NOMO-1 treated with dmso at 0.1 percent for 144 hours (cell line): ENCODE data around the gene DTX3L.
A peak's percentile ranks its signal among the peaks of the same experiment; 100 is the strongest.

Experiments used
- DNase-seq: peaks from one replicate; lab custom pipeline; 2025; ENCODE audit not compliant: unreplicated experiment; lab: John Stamatoyannopoulos, UW

Gene DTX3L

GRCh38 chr3:122564155-122564912 is at the start of gene DTX3L, which contains the start of gene PARP9:
DTX3L (plus strand) TSS chr3:122564338; CDS start chr3:122564427, 89 bp downstream.
PARP9 (minus strand) TSS chr3:122564300; CDS start chr3:122559620, 4,680 bp downstream.
- DNase-seq: peak; percentile 71

DNA sequence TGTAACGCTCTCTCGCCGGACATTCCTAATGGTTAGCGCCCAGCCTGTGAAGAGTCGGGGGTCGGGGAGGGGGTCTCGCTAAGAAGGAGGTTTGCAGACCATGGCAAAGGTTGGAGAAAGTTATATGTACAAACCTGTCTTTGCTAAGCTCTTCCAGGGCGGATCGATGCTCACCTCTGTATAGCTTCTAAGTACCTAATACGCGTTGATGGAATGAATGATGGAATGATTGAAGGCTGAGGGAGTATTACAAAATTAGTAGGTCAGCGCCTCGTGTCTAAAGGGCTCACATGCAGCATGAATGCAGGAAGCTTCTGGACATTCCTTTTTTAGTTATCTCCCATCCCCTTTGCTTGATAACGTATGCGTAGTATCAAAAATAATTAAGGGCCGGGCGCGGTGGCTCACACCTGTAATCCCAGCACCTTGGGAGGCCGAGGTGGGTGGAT is 49.1 kb upstream of the DTX3L start:
- no peak for DNase-seq

- no peak for DNase-seq
These were observed 48.3 kb upstream of the DTX3L start for GRCh38 chr3:122515870-122516269.

- DNase-seq: no peak
These were observed 47.2 kb upstream of the DTX3L start for GRCh38 chr3:122516846-122517360.

DNA sequence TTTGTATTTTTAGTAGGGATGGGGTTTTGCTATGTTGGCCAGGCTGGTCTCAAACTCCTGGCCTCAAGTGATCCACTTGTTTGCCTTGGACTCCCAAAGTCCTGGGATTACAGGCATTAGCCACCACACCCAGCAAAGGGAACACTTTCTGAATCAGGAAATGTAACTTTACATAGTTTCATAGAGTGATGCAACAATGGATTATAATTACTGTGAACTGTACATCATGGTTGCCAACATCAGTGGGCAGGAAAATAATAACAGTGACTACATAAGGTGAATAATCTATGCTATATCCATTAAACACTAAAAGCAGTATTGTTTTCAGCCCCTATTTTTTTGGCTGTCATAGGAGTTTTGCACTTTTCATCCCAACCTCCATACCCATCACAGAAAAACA is 44.4 kb upstream of the DTX3L start:
- DNase-seq: no peak

DNA sequence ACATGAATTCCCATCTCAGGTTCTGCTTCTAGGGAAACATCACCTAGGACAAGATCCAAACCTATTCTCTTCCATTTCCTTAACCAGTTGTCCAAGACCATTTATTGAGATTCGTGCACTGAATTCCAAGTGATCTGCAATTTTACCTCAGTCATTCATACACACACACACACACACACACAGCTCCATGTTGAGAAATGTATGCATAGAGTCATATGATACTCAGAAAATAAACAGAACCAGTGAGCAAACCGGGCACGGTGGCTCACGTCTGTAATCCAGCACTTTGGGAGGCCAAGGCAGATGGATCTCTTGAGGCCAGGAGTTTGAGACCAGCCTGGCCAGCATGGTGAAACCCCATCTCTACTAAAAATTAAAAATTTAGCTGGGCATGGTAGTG is 43.3 kb upstream of the DTX3L start:
- DNase-seq: no peak

DNA sequence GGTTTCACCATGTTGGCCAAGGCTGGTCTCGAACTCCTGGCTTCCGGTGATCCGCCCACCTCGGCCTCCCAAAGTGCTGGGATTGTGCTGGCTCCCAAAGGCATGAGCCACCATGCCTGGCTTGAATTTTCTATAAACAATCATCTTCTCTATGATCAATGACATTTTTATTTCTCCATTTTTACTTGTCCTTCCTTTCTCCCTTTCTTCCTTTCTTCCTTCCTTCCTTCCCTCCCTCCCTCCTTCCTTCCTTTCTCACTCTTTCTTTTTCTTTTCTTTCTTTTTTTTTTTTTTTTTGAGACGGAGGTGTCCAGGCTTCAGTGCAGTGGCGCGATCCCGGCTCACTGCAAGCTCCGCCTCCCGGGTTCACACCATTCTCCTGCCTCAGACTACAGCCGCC is 40.8 kb upstream of the DTX3L start:
- no peak for DNase-seq

DNA sequence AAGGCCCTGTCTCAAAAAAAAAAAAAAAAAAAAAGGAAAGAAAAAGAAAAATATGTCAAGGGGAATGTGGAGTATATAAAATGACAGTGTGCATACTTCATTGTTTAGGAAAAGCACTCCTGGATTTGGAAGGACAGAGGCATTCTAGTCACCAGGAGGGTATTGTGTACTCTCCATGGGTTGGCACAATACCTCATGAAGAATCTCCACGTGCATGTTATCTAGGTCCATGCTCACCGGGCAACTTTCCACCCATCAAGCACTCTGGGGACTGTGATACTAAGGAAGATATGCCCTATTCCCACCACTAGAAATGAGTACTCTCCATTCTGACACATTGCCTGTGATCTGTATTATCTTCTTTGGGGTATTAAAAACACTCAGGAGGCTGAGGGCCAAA is 34.0 kb upstream of the DTX3L start:
- DNase-seq: no peak

DNA sequence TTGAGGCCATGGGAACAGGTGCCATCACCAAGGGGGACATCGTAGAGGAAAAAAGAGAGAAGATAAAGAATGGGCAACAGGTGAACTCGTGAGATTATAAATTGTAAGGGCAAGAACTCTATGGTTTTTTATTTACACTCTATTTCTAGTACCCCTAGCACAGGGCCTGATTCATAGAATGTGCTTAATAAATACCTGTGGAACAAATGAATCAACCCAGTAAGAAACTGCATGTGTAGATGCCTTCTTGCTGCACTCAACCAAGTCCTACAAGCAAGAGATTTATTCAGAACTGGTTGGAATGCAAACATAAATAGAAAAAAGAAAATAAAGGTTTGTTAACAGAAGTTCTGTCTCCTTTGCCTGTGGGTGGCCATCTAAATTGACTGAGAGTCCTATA is 30.7 kb upstream of the DTX3L start:
- no peak for DNase-seq

DNA sequence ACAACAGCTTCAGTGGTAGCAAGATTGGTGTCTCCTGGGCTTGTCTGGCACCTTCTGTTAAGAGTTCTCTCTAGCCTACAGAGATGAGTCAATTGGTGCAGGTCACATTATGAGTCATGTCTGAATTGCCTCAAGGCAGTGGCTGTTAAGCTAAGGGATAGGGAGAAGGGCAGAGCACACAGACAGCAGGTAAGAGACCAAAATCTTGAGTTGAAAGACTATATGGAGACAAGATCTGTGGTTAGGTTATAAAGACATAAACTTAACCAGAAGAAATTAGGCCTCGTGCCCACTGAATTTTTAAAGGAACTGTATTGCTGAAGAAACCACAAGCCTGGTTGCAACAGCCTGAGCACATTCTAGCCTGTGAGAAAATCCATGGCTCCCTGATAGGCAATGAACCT is 30.2 kb upstream of the DTX3L start:
- peak; percentile 74 for DNase-seq

DNA sequence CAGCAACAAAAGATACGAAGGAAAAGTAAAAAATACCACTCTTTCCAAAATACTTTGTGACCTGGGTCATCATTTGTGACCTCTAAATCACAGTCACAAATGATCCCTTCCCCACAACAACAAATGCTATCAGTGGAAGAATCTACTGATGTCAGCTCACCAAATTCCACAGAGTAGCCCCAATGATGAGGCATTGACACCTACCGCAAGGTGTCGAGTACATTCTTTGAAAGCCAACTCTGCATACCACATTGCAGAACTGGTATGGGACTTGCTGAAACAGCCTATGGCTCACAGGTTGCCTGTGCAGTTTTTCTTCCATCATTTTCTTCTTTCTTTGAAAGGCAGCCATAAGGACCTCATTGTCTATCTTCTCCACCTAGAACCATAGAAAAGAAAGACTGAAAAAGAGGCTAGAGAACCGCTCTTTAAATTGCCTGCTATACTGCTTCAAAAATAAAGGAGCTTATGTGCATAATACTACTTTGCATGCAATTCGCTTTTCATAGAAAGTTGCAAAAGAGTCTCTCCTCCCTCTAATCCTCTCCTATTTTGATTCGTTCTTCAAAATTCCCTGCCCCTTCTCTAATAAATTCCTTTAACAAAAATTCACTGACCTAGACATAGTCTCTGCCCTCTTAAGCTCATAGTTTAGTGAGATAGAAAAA is 28.0 kb upstream of the DTX3L start:
- DNase-seq: no peak

DNA sequence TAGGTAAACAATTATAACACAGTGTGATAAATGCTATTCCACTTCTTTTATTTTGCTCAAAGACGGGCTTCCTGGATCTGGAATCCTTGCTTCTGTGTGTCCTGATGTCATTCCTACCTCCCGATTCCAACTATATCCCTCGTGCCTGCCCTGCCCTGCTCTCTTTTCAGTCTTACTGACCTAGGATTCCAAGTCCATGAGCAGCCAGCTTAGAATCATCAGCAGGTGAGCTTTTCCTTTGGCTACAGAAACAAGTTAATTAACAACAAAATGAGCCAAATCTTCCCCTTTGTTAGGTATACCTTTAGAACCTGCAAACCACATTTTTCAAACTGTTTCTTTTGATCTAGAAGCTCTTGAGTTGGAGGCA is 27.5 kb upstream of the DTX3L start:
- DNase-seq: no peak

DNA sequence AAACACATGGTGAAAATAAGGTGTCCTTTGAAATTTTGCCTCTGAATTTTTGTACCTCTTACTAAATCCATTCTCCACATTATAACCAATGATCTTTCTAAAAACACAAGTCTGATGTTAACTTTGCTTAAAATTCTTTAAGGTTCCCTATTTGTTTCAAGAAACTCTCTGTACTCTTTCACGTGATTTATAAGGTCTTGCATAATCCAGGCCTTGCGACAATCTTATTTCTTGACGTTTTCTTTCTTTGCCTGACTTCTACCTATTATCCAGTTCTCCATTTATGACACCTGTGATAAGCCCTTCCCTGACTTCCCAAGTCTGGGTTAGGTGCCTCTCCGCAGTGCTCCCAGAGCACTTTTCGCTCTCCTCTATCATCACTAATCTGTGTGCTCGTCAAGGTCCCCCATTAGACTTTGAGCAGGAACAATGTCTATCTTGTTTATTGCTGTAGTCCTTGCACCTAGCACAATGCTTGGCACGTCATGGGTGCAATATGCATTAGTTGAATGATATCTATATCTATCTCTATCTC is 25.1 kb upstream of the DTX3L start:
- DNase-seq: peak; percentile 27

GRCh38 chr3:122546151-122546550 is 18.0 kb upstream of the DTX3L start:
- no peak for DNase-seq

DNA sequence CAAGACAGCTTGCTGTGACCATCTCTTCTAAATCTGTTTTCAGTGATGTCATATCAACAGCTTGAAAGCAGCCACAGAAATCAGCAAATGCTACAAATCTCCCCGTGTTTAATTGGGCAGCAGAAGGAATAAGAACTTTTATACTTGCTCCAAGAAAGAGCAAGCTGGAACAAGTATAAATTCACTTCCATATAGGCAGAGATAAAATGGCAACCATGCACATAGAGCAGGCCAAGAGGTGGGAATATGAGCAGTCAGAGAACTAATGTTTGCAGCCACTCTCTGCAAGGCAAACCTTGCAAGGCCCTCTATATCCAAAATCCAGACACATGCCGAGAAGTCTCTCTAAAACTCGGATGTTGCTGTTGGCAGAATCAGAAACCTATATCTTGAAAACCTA is 16.1 kb upstream of the DTX3L start:
- no peak for DNase-seq

DNA sequence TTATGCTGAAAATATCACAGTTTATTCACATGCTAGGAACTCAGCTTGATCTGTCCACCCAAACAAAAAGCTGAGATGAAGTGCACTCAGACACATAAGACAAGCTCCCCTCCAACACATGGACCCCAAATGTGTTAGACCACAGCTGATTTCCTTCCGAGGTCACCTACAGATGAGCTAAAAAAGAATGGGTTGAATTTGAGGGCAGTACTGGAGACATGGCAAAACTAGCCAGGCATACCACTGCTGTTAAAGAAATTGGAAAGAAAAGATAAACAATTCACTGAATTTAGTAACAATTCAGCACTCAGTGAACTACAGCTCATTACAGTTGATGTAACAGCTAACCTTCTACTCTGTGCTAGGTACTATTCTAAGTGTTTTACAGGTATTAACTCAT is 15.5 kb upstream of the DTX3L start:
- DNase-seq: no peak

GRCh38 chr3:122553171-122553570 is 11.0 kb upstream of the DTX3L start:
- no peak for DNase-seq

GRCh38 chr3:122555275-122556071 is 8.7 kb upstream of the DTX3L start:
- DNase-seq: no peak

GRCh38 chr3:122557356-122557755 is 6.8 kb upstream of the DTX3L start:
- DNase-seq: no peak

- DNase-seq: no peak
These were observed 5.5 kb upstream of the DTX3L start for GRCh38 chr3:122558605-122559004.

GRCh38 chr3:122559906-122560305 is 4.2 kb upstream of the DTX3L start:
- no peak for DNase-seq
